Liver (tissue), 9 donors: ENCODE data around the gene DARS1. TPM values are rescaled to one million over a fixed set of nuclear protein-coding genes. Genes with fewer than 3 reads are reported as not detected.

Experiments
- DNase-seq: peaks from one replicate; pipeline ENCODE4 v3.0.0-alpha.2; 2017; ENCODE audit warnings: low spot score
- H3K27ac ChIP-seq, 2 donors: one replicate each; pipeline ENCODE4 v1.7.0; 2013; ENCODE audit warnings: inconsistent platforms in 2 of 2, low read length in 2 of 2, control low read depth in 1 of 2, low read depth in 1 of 2, mild to moderate bottlenecking in 1 of 2
- H3K27me3 ChIP-seq, 4 donors: one replicate each; pipeline versions ENCODE4 v1.6.1 to v1.7.0; 2013; ENCODE audit warnings: low read length in 3 of 4, inconsistent platforms in 1 of 4, mild to moderate bottlenecking in 1 of 4, moderate library complexity in 1 of 4; ENCODE audit not compliant: control insufficient read depth in 4 of 4, insufficient read depth in 4 of 4
- H3K36me3 ChIP-seq, 4 donors: one replicate each; pipeline versions ENCODE4 v1.6.1 to v1.7.0; 2013; ENCODE audit warnings: low read length in 3 of 4, mild to moderate bottlenecking in 3 of 4, low read depth in 1 of 4, moderate library complexity in 1 of 4; ENCODE audit not compliant: control insufficient read depth in 4 of 4, insufficient read depth in 3 of 4
- H3K4me1 ChIP-seq, 4 donors: one replicate each; pipeline versions ENCODE4 v1.6.1 to v1.7.0; 2013; ENCODE audit warnings: low read length in 3 of 4, mild to moderate bottlenecking in 3 of 4, moderate library complexity in 1 of 4; ENCODE audit not compliant: control insufficient read depth in 4 of 4, insufficient read depth in 4 of 4
- H3K4me3 ChIP-seq, 3 donors: one replicate each; pipeline versions ENCODE4 v1.6.1 to v1.7.0; 2013; ENCODE audit warnings: low read length in 3 of 3, control low read depth in 1 of 3, low read depth in 1 of 3, mild to moderate bottlenecking in 1 of 3
- H3K9ac ChIP-seq, 2 donors: one replicate each; pipeline ENCODE4 v1.7.0; 2013; ENCODE audit warnings: low read length in 2 of 2, mild to moderate bottlenecking in 2 of 2, moderate library complexity in 2 of 2, control low read depth in 1 of 2, low read depth in 1 of 2
- H3K9me3 ChIP-seq, 4 donors: one replicate each; pipeline versions ENCODE4 v1.6.1 to v1.7.0; 2013; ENCODE audit warnings: low read length in 3 of 4; ENCODE audit not compliant: control insufficient read depth in 4 of 4
- ATF3 ChIP-seq: IDR thresholded peaks from 2 replicates; pipeline ENCODE4 v1.6.1; 2016; ENCODE audit warnings: antibody characterized with exemption
- FOXA1 ChIP-seq: IDR thresholded peaks from 2 replicates; pipeline ENCODE4 v1.6.1; 2016; ENCODE audit warnings: antibody characterized with exemption
- FOXA2 ChIP-seq: IDR thresholded peaks from 2 replicates; pipeline ENCODE4 v1.6.1; 2016; ENCODE audit warnings: antibody characterized with exemption
- GABPA ChIP-seq, 2 donors: IDR thresholded peaks in 1 of 2; conservative IDR thresholded peaks in 1 of 2; 2 replicates each; pipeline ENCODE4 v1.6.1; 2016; ENCODE audit warnings: antibody characterized with exemption in 2 of 2, mild to moderate bottlenecking in 1 of 2, moderate library complexity in 1 of 2
- HNF4A ChIP-seq, 2 donors: conservative IDR thresholded peaks; 2 replicates each; pipeline ENCODE4 v1.6.1; 2016; ENCODE audit warnings: antibody characterized with exemption in 2 of 2, mild to moderate bottlenecking in 2 of 2
- HNF4G ChIP-seq: IDR thresholded peaks from 2 replicates; pipeline ENCODE4 v1.6.1; 2016; ENCODE audit warnings: antibody characterized with exemption
- JUND ChIP-seq, 2 donors: IDR thresholded peaks; 2 replicates each; pipeline ENCODE4 v1.6.1; 2016; ENCODE audit warnings: antibody characterized with exemption in 2 of 2
- MAX ChIP-seq: IDR thresholded peaks from 2 replicates; pipeline ENCODE4 v1.6.1; 2016; ENCODE audit warnings: antibody characterized with exemption
- RAD21 ChIP-seq, 2 donors: IDR thresholded peaks; 2 replicates each; pipeline ENCODE4 v1.6.1; 2016; ENCODE audit warnings: antibody characterized with exemption in 2 of 2, mild to moderate bottlenecking in 2 of 2
- REST ChIP-seq: IDR thresholded peaks from 2 replicates; pipeline ENCODE4 v1.6.1; 2016; ENCODE audit warnings: antibody characterized with exemption, mild to moderate bottlenecking
- TAF1 ChIP-seq: conservative IDR thresholded peaks from 2 replicates; pipeline ENCODE4 v1.6.1; 2016; ENCODE audit warnings: antibody characterized with exemption, mild to moderate bottlenecking
- ZBTB33 ChIP-seq: IDR thresholded peaks from 2 replicates; pipeline ENCODE4 v1.6.1; 2016; ENCODE audit warnings: antibody characterized with exemption
- WGBS: extraction: QIAGEN DNeasy Blood & Tissue Kit; methylation state at CpG from one replicate; pipeline ENCODE4 v1.1.7; 2013; 5-methylcytosine and 5-hydroxymethylcytosine counted together
- polyA plus RNA-seq, 2 donors: library from polyadenylated mRNA; stranded (reverse) in 1 of 2; unstranded in 1 of 2; fragments of 200-250 nt in 1 of 2; fragments of >200 nt in 1 of 2; fragmentation: Nextera tagmentation in 1 of 2; extraction: Ambion mirVana in 1 of 2; gene quantifications; one replicate each; pipeline versions ENCODE4 v1.2.1 to v1.2.3, GENCODE V29; 2013 to 2015
- total RNA-seq, 2 donors: library from RNA; depleted of rRNA; stranded (reverse); fragments of >200 nt; gene quantifications; one replicate each; pipeline ENCODE4 v1.2.3, GENCODE V29; 2014
- donor health status: healthy.
- donor health status: healthy.
- donor health status: healthy.
- donor health status: healthy.
- donor health status: healthy.

Gene DARS1
- total and polyA plus RNA-seq, 4 donors, result 25.0 to 44.1 (median 32.6) TPM

- Histone ChIP-seq H3K4me3 (no peak overlapping the region), H3K36me3 (no peaks in the 10 kb centered on the region), H3K9me3 (no peaks in the 10 kb centered on the region), H3K27ac (no peak overlapping the region), H3K27me3 (peaks cover 0 to 2% (median 0%) of the 10 kb centered on the region in 4 donors), H3K9ac (no peak overlapping the region), H3K4me1 (no peaks in the 10 kb centered on the region)
- TF ChIP-seq ZBTB33, result no peak
- no peak for TF ChIP-seq HNF4G
- TF ChIP-seq RAD21 (IDR thresholded peaks at IDR 0.05), result no peak
- no peak for TF ChIP-seq REST
- TF ChIP-seq ATF3, result no peak
- TF ChIP-seq FOXA1, result no peak
- no peak for TF ChIP-seq HNF4A (conservative IDR thresholded peaks at IDR 0.05)
- TF ChIP-seq FOXA2, result no peak
- TF ChIP-seq GABPA (IDR thresholded peaks at IDR 0.05 in 1 of 2, conservative IDR thresholded peaks at IDR 0.05 in 1 of 2), result no peak
- no peak for TF ChIP-seq MAX
- no peak for TF ChIP-seq JUND (IDR thresholded peaks at IDR 0.05)
- 79% methylated on average over 2 of the region's 2 CpGs for WGBS
- DNase-seq, result no peak
Observed at GRCh38 chr2:136023416-136023815, 38.0 kb upstream of the DARS1 start.

GRCh38 chr2:136022396-136023146 lies 37.1 kb upstream of the DARS1 start:
- H3K27ac ChIP-seq, result no peak overlapping the region

More at GRCh38 chr2:136022396-136023146, 37.1 kb upstream of the DARS1 start:
- no peaks in the 10 kb centered on the region for H3K4me1 ChIP-seq
- peaks cover 0 to 2% (median 0%) of the 10 kb centered on the region in 4 donors for H3K27me3 ChIP-seq
- H3K9ac ChIP-seq, result no peak overlapping the region
- DNase-seq, result no peak
- TF ChIP-seq TAF1 (no peak), RAD21 (IDR thresholded peaks at IDR 0.05) (no peak)
- WGBS, result 91% methylated on average over 3 of the region's 3 CpGs
- H3K4me3 ChIP-seq, result no peak overlapping the region
- no peaks in the 10 kb centered on the region for H3K36me3 ChIP-seq
- no peaks in the 10 kb centered on the region for H3K9me3 ChIP-seq
